SK-N-SH (cell line): Measurements from ENCODE around the gene VPS4B. TPM values are rescaled to one million over a fixed set of nuclear protein-coding genes. Genes with fewer than 3 reads are reported as not detected.

Experiments used
- CTCF ChIP-seq: fragments of 200-600 bp; sonication (generic); IDR thresholded peaks from 2 replicates; pipeline ENCODE4 v1.6.1; 2017; ENCODE audit warnings: antibody characterized with exemption, mild to moderate bottlenecking, moderate library complexity
- FOXM1 ChIP-seq: IDR thresholded peaks from 2 replicates; pipeline ENCODE4 v1.4.0; 2012; ENCODE audit warnings: low read depth, mild to moderate bottlenecking
- GABPA ChIP-seq: IDR thresholded peaks from 2 replicates; pipeline ENCODE4 v1.4.0; 2012; ENCODE audit warnings: low read depth, mild to moderate bottlenecking
- GATA2 ChIP-seq: sonication (generic); formaldehyde crosslinking; IDR thresholded peaks from 2 replicates; pipeline ENCODE4 v1.5.0; 2020; ENCODE audit warnings: mild to moderate bottlenecking, missing genetic modification reagents
- MAX ChIP-seq: IDR thresholded peaks from 2 replicates; pipeline ENCODE4 v1.4.0; 2012; ENCODE audit warnings: low read depth
- MEF2A ChIP-seq: IDR thresholded peaks from 2 replicates; pipeline ENCODE4 v1.4.0; 2012; ENCODE audit warnings: low read depth, borderline replicate concordance
- REST ChIP-seq: IDR thresholded peaks from 2 replicates; pipeline ENCODE4 v1.6.1; 2012; ENCODE audit warnings: mild to moderate bottlenecking, low read depth, low read length, moderate library complexity
- RFX5 ChIP-seq: IDR thresholded peaks from 2 replicates; pipeline ENCODE4 v1.6.1; 2012; ENCODE audit warnings: mild to moderate bottlenecking, improper control_type of control experiment, low read length
- TAF1 ChIP-seq: IDR thresholded peaks from 2 replicates; pipeline ENCODE4 v1.6.1; 2012; ENCODE audit warnings: low read depth, mild to moderate bottlenecking, low read length, moderate library complexity, borderline replicate concordance
- TCF12 ChIP-seq: IDR thresholded peaks from 2 replicates; pipeline ENCODE4 v1.4.0; 2012
- TEAD4 ChIP-seq: IDR thresholded peaks from 2 replicates; pipeline ENCODE4 v1.4.0; 2012; ENCODE audit warnings: mild to moderate bottlenecking, borderline replicate concordance; ENCODE audit not compliant: insufficient read depth
- USF1 ChIP-seq: IDR thresholded peaks from 2 replicates; pipeline ENCODE4 v1.4.0; 2012; ENCODE audit warnings: low read depth, borderline replicate concordance
- YY1 ChIP-seq: IDR thresholded peaks from 2 replicates; pipeline ENCODE4 v1.4.0; 2012; ENCODE audit warnings: low read depth, mild to moderate bottlenecking
- polyA plus RNA-seq, 3 experiments: library from polyadenylated mRNA; depleted of rRNA; stranded (reverse); fragments of >200 nt; gene quantifications; 2 replicates each; pipeline ENCODE4 v1.2.3, GENCODE V29; 2012

Gene VPS4B
- polyA plus RNA-seq, 1 of the 3 experiments (the other 2 are of a cell fraction), result 15.0 TPM

- peak; percentile 85 for TF ChIP-seq YY1
- peak; percentile 67 for TF ChIP-seq MAX
- peak; percentile 87 for TF ChIP-seq RFX5
- TF ChIP-seq TCF12, result no peak
- TF ChIP-seq REST, result no peak; the same call in 1 of the 2 replicates
- no peak for TF ChIP-seq MEF2A
- peak; percentile 76; the same call in 1 of the 2 replicates for TF ChIP-seq TAF1
- no peak for TF ChIP-seq FOXM1
- no peak for TF ChIP-seq CTCF
- peak; percentile 41; the same call in 1 of the 2 replicates for TF ChIP-seq GABPA
- TF ChIP-seq TEAD4, result 0 out of 2 replicates have a peak, but pooled peaks have one; percentile 58
- TF ChIP-seq GATA2, result no peak
- no peak for TF ChIP-seq USF1
- TF ChIP-seq, all 33 proteins: peak for 19
These were observed 55.0 kb downstream of the VPS4B start, which contains the start of gene KDSR (continued) for GRCh38 chr18:63367053-63367953.
